HG03066 (cell line): ENCODE measurements around the gene PIGT.

Source experiments
- ATAC-seq: cut with Tn5 transposase; IDR thresholded peaks from one replicate; pipeline ENCODE4 v1.9.1; 2021; ENCODE audit warnings: low read depth; ENCODE audit not compliant: unreplicated experiment

PIGT gene

GRCh38 chr20:45415822-45416637, at the start of gene PIGT:
Gene PIGT, plus strand, starts transcription at chr20:45416141. Its CDS starts 16 bp downstream, at chr20:45416157.
- ATAC-seq = peak; percentile 67

DNA sequence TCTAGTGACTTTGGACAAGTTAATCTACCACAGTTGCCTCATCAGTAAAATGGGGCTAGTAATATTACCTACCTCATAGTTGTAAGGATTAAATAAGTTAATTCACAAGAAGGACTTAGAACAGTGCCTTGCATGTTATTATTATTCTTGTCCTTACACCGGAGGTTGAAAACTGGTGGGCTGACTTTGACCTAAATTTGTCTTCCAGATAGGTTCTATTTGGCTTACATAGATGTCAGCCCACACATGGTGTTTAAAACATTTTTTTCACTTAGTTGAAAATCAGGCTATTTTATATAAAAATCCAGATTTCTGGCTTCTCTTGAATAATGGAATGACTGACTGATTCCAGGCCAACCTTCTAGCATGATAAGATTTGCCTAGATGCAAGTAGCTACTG, 49.7 kb upstream of the PIGT start:
- no peak for ATAC-seq

DNA sequence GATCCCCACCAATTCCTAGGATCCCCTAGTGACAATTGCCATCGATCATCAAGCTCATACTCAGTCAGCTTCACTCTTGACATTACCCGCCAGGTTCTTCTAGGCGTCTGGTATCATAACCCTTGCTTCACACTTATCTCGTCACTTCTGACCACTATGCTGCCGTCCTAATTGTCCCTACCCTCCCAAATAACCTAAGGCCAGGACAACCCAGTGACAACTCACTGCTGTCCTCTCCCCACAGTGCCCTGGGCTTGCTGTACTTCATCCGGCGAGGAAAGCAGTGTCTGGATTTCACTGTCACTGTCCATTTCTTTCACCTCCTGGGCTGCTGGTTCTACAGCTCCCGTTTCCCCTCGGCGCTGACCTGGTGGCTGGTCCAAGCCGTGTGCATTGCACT, 49.3 kb upstream of the PIGT start:
- no peak for ATAC-seq

- ATAC-seq = no peak
Measured at GRCh38 chr20:45367126-45367525, 48.8 kb upstream of the PIGT start.

DNA sequence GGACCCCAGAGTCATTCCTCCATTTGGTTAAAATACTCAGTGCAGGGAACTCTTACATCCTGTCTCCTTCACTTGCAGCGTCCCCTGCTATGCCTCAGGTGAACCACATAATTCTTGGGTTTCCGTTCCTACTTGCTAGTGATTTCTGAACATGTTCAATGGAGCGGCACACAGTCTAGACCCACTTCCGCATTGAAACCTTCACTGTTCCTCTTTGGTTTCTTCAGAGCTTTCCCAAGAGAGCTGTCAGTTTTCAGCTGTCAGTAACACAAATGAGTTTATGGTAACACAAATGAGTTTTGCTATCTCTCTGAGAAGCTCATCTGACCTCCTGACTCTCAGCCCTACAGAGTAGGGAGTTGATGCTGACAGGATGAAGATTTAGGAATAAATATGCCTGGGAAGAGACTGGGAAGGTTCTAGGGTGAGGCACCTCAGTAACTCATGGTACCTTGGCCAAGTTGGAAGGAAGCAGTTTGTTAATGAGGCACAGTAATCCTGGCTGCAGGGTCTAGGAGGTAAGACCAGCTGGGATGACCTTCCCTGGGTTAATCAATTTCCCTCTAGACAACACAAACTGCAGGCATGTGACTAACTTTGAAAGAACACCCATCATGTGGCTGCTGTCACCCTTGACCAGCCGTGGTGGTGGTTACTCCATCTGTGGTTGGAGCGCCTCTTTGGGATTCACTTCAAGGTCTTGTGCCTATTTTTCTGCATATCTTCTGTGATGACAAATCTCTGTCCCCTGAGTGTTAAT, 47.5 kb upstream of the PIGT start:
- peak; percentile 78 for ATAC-seq

DNA sequence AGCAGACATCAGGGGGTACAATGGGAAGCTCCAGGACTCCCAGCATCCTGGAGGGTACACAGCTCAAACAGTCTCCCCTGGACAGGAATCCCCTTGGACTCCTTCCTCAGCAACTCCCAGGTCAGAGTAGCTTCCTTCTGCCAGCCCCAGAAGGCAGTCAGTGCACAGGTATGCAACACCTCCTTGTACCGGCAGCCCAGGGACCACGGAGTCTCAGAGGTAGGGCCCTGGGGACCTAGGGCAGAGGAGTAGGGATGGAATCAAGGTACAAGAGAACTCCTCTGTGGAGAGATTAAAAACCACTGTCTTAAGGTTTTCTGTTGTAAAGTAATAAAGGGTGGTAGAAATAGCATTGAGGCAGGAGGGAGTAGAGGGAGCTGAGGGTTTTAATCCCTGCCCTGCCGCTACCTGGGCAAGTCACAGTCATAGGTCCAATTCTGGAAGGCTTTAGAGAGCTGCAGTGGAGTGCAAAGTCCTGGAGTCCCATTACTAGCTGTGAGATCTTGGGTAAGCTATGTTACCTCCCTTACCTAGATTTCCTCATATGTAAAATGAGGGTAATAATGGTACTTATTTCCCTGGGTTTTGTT, 45.3 kb upstream of the PIGT start:
- no peak for ATAC-seq

- no peak for ATAC-seq
Measured at GRCh38 chr20:45372241-45372640, 43.7 kb upstream of the PIGT start.

GRCh38 chr20:45372646-45373352, 43.1 kb upstream of the PIGT start:
- ATAC-seq = no peak

DNA sequence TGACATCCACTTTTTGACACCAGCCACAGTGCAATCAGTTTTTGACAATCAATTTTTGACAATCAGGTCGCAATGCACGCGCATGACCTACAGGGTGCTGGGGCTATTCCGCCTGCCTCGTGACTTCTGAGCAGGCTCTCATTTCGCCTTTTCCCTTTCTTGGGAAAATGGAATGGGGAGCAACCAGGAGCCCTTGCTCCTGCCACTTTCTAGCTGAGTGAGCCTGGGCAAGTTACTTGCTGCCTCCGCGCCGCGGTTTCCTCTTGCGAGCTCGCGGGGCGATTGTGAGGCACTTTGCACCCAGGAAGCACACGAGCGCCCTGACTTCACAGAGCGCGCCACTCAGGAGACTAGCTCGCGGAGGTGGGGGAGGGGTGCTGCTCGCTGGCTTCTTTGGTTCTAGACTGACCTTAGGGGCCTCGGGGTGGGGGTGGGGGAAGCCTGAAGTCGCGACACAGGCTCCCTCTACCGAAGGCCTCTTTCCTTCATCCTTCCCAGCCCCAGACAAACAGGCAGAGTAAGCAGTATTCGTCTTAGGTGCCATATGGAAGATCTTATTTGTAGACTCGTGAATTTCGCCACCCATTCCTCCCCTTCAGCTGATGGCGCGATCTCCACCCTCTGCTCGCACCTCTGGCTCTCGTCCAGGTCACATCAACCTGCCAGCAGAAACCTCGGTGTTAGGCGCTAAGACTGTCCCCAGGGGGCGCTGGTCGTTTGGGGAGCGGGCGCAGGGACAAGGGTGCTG, 42.4 kb upstream of the PIGT start:
- no peak for ATAC-seq

DNA sequence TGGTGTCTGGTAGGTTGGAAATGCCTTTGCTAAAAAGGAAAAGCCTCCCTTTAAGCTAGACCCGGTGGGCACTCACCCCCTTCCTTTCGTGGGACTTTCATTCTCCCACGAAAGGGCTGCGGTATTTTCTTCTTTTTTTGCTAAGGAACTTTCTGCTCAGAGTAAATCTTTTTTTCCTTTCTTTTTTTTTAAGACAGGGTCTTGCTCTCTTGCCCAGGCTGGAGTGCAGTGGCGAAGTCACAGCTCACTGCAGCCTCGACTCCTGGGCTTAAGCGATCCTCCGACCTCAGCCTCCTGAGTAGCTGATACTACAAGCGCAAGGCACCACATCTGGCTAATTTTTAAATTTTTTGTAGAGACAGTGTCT, 41.9 kb upstream of the PIGT start:
- ATAC-seq = no peak

GRCh38 chr20:45374966-45375365, 41.0 kb upstream of the PIGT start:
- ATAC-seq = no peak

GRCh38 chr20:45377269-45377668, 38.7 kb upstream of the PIGT start:
- no peak for ATAC-seq

GRCh38 chr20:45378191-45378590, 37.8 kb upstream of the PIGT start, which contains the start of gene TP53TG5:
Gene TP53TG5, minus strand, starts transcription at chr20:45378325. Its CDS starts 89 bp downstream, at chr20:45378236.
- no peak for ATAC-seq

DNA sequence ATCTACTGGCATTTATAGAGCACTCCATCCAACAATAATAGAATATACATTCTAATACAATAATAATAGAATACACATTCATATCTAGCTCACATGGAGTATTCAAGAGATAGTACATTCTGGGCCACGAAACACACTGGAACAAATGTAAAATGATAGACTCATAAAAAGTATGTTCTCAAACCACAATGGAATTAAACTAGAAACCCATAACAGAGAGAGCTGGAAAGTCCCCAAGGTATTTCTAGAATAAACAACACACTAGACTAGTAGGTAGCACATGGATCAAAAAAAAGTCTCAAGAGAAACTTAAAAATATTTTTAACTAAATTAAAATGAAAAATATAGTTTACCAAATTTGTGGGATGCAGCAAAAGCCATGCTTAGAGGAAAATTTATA, 28.7 kb upstream of the PIGT start:
- ATAC-seq = no peak

- no peak for ATAC-seq
Measured at GRCh38 chr20:45390931-45391330, 25.0 kb upstream of the PIGT start.

DNA sequence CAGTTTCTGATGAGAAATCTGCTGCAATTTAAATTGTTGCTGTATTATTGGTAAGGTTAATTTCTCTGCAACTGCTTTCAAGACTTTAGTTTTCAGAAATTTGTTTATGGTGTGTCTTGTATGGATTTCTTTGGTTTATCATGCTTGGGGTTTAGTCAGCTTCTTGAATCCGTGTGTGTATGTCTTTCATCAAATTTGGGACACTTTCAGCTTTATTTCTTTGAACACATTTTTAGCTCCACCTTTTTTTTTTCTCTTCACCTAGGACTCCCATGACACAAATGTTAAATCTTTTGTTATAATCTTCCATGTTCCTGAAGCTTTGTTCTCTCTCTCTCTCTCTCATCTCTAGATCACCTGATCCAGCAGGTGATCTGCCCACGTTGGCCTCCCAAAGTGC, 24.4 kb upstream of the PIGT start:
- ATAC-seq = no peak

DNA sequence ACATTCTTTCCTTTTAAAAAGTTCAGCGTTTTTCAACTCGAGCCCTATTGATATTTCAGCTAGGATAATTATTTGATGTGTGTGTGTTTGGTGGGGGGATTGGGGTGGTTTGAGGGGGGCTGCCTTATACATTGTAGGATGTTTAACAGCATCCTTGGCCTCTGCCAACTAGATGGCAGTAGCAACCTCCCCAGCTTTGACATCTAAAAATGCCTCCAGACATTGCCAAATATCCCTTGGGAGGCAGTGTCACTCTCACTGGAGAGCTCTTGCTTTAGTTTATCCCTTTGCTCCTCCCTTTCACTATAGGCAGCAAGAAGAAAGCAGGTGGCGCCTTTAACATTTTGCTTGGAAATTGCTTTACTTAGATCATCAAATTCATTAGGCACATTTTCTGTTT, 23.2 kb upstream of the PIGT start:
- no peak for ATAC-seq

DNA sequence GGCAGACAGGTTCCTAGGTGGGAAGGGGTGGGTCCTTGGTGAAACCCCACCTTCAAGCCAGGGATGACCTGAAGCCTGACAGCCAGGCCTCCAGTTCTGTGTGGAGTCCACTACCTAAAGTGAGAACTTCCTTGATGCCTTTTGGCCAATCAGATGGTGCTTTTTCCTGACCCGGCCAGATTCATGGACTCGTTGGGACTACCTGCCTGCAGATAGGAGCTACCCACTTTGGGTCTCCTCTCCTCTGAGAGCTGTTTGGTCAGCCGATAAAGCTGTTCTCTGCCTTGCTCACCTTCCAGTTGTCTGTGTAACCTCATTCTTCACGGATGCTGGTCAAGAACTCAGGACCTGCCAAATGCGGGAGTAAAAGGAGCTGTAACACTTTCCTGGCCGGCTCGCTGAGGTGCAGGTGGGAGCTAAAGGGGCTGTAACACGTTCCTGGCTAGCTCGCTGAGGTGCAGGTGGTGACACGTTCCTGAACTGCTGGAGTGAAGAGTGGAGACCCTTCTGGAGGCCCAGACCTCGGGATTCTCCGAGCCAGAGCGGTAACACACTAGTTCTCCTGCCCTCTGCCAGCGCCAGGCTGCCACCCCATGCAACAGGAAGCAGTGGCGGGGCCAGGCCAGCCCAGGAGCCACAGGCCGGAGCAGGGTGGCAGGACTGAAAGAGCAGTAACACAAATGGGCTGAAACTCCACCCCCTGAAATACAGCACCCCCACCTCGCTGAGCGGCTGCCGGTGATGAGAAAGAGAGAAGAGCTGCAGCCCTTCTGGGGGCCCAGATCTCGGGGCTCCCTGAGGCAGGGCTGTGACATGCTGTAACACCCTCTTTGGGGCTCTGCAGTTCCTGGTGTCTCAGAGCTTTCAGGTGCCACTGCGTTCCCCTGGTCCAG, 21.5 kb upstream of the PIGT start:
- no peak for ATAC-seq

DNA sequence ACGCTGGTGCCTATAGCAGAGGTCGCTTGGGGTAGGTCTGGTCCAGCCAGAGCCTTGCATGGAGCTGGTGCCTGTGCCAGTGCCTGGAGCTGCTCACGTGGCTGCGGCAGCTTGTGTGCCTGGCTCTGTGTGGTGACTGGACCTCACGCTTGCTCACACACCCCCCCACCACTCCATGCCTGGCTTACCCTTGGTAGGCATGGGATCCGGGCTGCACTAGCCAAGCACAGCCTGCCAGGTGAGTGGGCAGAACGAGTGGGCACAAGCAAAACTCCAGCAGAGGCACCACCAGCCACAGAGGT, 20.9 kb upstream of the PIGT start:
- ATAC-seq = no peak
